ENCODE data around the gene TCP11.

TCP11 gene

GRCh38 chr6:35173044-35173426 is 31.9 kb upstream of the TCP11 start:
- DNase-seq (ENCODE audit: low read depth): no peak

- DNase-seq (ENCODE audit: low read depth): no peak
Observed at GRCh38 chr6:35170891-35171290, 29.8 kb upstream of the TCP11 start.

- DNase-seq (ENCODE audit: low read depth): no peak
Observed at GRCh38 chr6:35170166-35170565, 29.0 kb upstream of the TCP11 start.

- DNase-seq (ENCODE audit: low read depth): no peak
Observed at GRCh38 chr6:35168461-35168861, 27.3 kb upstream of the TCP11 start.

- no peak for DNase-seq (ENCODE audit: low read depth)
Observed at GRCh38 chr6:35167505-35167904, 26.4 kb upstream of the TCP11 start.

GRCh38 chr6:35166520-35166919 is 25.4 kb upstream of the TCP11 start:
- no peak for DNase-seq (ENCODE audit: low read depth)

GRCh38 chr6:35166116-35166515 is 25.0 kb upstream of the TCP11 start:
- DNase-seq (ENCODE audit: low read depth): no peak

GRCh38 chr6:35165630-35166071 is 24.5 kb upstream of the TCP11 start:
- DNase-seq (ENCODE audit: low read depth): no peak

- no peak for DNase-seq (ENCODE audit: low read depth)
Observed at GRCh38 chr6:35164868-35165267, 23.7 kb upstream of the TCP11 start.

GRCh38 chr6:35164277-35164676 is 23.1 kb upstream of the TCP11 start:
- DNase-seq (ENCODE audit: low read depth): no peak

- DNase-seq (ENCODE audit: low read depth): no peak
Observed at GRCh38 chr6:35163836-35164235, 22.7 kb upstream of the TCP11 start.

- no peak for DNase-seq (ENCODE audit: low read depth)
Observed at GRCh38 chr6:35161776-35162607, 20.9 kb upstream of the TCP11 start.

- no peak for DNase-seq (ENCODE audit: low read depth)
Observed at GRCh38 chr6:35161266-35161665, 20.1 kb upstream of the TCP11 start.

GRCh38 chr6:35160642-35161041 is 19.5 kb upstream of the TCP11 start:
- no peak for DNase-seq (ENCODE audit: low read depth)

GRCh38 chr6:35158520-35158919 is 17.4 kb upstream of the TCP11 start:
- no peak for DNase-seq (ENCODE audit: low read depth)

- no peak for DNase-seq (ENCODE audit: low read depth)
Observed at GRCh38 chr6:35154947-35155346, 13.8 kb upstream of the TCP11 start.

GRCh38 chr6:35154262-35154661 is 13.1 kb upstream of the TCP11 start:
- no peak for DNase-seq (ENCODE audit: low read depth)

- no peak for DNase-seq (ENCODE audit: low read depth)
Observed at GRCh38 chr6:35152067-35152707, 11.0 kb upstream of the TCP11 start.

GRCh38 chr6:35151466-35151865 is 10.3 kb upstream of the TCP11 start:
- no peak for DNase-seq (ENCODE audit: low read depth)

GRCh38 chr6:35149891-35150566 is 8.9 kb upstream of the TCP11 start:
- DNase-seq (ENCODE audit: low read depth): no peak

- DNase-seq (ENCODE audit: low read depth): no peak
Observed at GRCh38 chr6:35148167-35148741, 7.1 kb upstream of the TCP11 start.

GRCh38 chr6:35147486-35147885 is 6.3 kb upstream of the TCP11 start:
- no peak for DNase-seq (ENCODE audit: low read depth)

GRCh38 chr6:35147026-35147425 is 5.9 kb upstream of the TCP11 start:
- DNase-seq (ENCODE audit: low read depth): no peak

All from stimulated activated CD8-positive, alpha-beta memory T cell treated with anti-CD3 and anti-CD28 coated beads, Interleukin-7, amount 100 ng/mL, for 24 hours (primary cell).